Activated naive CD4-positive, alpha-beta T cell treated with anti-CD3 and anti-CD28 coated beads, Interleukin-2, amount 50 U/mL, for 16 hours (primary cell): Measurements from ENCODE around the gene FGB.
"Not testable (repeated sequence)": the region's sequence is repeated elsewhere in the genome, so short reads cannot be mapped to it uniquely, and the experiment has no call there.

Experiments used
- DNase-seq: peaks from one replicate; pipeline ENCODE4 v3.0.0-alpha.2; 2020

The FGB gene

DNA sequence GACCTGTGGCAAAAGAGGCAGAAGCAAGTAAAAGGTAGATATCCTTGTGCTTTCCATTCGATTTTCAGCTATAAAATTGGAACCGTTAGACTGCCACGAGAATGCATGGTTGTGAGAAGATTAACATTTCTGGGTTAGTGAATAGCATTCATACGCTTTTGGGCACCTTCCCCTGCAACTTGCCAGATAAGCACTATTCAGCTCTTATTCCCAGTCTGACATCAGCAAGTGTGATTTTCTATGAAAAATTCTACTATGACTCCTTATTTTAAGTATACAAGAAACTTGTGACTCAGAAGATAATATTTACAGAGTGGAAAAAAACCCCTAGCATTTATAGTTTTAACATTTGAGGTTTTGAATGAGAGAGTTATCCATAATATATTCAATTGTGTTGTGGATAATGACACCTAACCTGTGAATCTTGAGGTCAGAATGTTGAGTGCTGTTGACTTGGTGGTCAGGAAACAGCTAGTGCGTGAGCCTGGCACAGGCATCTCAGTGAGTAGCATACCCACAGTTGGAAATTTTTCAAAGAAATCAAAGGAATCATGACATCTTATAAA, 3.9 kb downstream of the FGB start:
- no peak for DNase-seq

DNA sequence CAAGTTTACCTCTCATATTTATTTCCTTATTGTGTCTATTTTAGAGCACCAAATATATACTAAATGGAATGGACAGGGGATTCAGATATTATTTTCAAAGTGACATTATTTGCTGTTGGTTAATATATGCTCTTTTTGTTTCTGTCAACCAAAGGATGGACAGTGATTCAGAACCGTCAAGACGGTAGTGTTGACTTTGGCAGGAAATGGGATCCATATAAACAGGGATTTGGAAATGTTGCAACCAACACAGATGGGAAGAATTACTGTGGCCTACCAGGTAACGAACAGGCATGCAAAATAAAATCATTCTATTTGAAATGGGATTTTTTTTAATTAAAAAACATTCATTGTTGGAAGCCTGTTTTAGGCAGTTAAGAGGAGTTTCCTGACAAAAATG, 6.2 kb downstream of the FGB start:
- DNase-seq: no peak

DNA sequence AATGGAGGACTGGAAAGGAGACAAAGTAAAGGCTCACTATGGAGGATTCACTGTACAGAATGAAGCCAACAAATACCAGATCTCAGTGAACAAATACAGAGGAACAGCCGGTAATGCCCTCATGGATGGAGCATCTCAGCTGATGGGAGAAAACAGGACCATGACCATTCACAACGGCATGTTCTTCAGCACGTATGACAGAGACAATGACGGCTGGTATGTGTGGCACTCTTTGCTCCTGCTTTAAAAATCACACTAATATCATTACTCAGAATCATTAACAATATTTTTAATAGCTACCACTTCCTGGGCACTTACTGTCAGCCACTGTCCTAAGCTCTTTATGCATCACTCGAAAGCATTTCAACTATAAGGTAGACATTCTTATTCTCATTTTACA, 6.8 kb downstream of the FGB start:
- no peak for DNase-seq

DNA sequence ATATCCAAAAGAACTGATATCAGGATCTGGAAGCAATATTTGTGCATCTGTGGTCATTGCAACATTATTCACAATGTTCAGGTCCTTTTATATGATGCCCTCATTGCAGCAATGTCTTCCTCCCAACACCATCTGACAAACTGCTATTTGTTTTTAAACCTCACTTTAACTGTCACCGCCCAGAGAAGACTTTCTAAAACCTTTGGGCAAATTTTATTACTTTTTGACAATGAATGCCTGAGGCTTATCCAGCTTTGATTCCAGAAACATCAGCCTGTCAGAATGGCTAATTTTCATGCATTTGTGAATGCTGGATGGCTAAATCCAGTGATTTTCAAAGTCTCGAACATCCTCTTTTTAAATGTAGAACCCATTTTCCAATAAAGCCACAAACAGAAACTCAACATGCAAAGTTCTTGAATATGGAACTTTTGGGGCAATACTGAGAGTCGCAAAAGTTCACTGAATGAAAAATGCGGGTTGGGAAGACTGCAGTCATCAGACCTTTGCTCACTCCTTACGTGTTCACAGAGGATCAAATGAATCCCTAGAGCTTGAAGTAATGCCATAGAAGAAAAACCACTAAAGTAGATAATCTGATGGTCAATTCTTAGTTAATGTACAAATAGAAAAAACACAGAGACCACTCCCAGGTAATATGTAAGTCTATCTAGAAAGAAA, 10.5 kb downstream of the FGB start:
- DNase-seq: no peak

DNA sequence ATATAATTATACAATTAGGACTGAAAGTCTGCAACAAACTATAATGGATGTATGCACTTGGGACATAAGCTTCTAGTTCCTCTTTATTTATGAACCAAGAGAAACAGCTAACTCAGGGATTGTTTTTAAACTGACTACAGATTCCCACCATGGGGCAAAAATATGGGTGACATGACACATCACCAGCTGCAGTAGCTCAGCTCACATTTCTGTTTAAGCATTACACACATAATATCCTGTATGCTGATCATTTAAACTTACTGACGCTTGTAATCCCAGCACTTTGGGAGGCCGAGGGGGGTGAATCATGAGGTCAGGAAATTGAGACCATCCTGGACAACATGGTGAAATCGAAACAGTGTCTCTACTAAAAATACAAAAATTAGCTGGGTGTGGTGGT, 11.5 kb downstream of the FGB start:
- no peak for DNase-seq

DNA sequence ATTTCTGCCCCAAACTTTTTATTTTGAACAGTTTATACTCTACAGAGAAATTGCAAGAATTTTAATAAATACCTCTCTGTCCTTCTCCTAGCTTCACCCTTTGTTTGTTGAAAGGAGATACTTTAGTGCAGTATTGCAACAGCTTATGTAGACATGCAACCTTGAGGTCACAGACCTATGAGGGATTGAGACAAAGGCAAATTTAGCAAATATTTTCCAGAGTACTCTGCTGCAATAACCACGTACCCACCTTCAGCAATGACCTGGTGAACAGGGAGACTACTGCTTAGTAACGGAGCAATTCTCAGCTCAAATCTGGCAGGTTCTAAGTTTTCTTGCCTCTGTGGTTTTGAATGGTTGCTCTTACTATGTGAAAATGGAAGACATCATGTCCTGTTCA, 14.5 kb downstream of the FGB start:
- DNase-seq: no peak

DNA sequence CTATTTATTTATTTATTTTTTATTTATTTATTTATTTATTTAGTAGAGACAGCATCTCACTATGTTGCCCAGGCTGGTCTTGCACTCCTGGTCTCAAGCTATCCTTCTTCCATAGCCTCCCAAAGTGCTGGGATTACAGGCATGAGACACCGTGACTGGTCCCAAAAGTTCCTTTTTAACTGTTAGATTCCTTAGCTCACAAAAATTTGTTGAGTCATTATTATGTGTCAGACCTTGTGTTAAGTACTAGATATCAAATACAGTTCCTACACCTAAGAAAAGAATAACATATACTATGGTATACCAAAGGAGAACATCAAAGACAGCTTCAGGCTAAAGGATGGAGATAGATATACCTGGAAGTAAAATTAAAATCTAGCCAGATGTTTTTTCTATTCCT, 16.1 kb downstream of the FGB start:
- DNase-seq: no peak

DNA sequence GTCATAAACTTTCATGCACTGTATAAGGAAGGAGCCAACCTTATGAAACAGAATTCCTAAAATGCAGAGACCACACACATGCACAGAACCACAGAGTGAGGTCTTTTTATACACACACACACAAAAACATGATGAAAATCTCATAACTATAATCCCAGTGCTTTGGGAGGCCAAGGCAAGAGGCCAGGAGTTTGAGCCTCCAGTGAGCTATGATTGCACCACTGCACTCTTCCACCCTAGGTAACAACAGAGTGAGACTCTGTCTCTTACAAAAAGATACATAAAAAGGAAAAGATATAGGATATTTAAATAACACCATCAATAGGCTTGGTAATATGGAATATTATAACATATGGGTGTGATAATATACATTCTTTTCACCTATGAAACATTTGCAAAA, 17.1 kb downstream of the FGB start:
- DNase-seq: no peak

DNA sequence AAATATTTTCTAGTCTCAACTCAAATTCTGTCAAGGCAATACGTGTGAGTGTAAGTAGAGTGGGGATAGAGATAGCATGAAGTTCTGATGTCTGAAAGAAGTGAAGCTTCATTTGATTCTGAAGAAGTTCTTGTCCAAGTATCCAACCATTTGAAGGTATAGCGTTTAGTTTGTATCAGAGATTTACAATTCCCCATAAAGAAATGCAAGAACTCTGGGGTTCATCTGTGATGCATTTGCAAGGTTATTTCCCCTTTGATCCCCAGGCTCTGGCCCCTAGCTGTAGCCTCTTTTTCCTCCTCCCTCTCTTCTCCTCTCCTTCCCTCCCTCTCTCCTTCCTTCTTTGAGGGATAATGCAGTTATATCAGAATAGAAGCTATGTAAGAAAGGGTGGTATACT, 19.9 kb downstream of the FGB start:
- no peak for DNase-seq

DNA sequence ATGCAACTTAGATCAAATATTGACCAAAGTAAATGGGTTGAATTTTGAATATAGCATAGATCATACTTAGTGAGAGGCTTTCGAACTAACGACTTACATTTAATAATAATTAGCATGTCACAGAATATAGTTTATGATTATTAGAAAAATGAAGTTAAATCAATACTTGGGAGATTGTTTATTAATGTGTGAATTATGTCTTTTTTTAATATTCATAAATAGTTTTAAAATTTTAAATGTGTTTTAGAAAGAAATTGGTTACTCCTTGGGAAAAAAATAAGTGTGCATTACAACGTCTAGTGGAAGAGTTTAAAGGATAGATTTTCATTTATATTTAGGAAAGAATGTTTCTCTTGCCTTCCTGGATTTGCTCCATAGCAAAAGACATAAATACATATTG, 20.4 kb downstream of the FGB start:
- no peak for DNase-seq

DNA sequence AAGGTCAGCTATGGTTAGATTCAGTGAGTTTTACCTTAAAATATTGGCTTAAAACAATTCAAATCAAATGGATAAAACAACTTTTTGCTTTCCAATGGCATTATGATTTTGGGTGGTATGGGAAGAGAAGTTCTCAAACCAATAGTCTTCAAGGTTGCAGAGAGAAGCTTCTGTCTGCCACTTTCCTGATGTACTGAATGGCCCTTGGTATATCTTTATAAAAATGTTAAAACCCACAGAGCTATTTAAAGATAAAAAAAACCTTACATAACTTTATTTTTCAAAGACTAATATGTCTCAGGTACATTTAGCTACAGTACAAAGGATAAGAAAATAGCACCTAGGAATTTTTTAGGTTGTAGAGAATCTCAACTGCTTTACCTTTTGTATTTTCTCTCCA, 20.9 kb downstream of the FGB start:
- DNase-seq: no peak

DNA sequence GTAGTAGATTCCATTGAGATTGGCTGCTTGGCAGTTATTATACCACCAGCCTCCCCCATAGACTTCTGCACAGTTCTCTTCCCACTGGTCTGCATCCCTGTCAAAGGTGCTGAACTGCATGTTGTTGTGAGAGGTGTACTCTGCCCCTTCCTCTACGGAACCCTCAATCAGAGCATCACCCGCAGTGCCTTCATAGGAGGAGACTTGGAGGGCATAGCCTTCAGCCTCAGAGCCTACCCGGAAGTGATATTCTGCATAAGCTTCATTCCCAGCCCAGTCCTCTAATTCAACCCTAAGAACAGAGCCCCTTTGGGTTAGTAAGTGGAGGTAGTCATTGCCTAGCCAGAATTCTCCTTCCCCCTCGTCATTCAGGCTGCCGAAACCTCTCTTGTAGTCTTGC, 21.4 kb downstream of the FGB start:
- no peak for DNase-seq

DNA sequence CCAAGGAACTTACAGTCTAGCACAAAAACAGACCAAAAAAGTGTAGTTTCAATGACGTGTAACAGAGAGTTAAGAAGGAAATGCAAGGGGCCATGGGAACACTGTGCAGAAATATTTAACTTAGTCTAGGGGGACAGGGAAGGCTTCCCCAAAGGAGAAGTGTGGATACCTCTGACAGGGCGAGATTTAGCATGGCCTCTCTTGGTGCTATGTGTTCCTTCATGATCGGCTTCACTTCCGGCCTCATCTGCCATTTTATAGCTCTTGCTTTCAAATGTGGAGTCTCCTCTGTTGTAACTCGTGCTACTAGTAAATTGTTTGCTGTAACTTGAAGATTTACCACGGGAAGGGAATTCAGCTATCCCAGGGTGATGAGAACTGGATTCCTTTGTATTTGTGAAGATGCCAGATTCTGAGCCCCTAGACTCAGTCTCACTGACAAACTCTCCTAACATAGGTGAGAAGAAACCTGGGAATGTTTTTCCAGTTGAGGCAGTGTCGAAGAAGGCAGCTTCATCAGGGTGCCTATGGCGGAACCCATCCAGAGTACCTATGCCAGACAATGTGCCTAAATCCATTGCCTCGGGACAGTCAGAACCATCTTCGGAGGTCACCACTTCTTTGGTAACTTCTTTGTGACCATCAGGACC, 22.7 kb downstream of the FGB start:
- DNase-seq: no peak

DNA sequence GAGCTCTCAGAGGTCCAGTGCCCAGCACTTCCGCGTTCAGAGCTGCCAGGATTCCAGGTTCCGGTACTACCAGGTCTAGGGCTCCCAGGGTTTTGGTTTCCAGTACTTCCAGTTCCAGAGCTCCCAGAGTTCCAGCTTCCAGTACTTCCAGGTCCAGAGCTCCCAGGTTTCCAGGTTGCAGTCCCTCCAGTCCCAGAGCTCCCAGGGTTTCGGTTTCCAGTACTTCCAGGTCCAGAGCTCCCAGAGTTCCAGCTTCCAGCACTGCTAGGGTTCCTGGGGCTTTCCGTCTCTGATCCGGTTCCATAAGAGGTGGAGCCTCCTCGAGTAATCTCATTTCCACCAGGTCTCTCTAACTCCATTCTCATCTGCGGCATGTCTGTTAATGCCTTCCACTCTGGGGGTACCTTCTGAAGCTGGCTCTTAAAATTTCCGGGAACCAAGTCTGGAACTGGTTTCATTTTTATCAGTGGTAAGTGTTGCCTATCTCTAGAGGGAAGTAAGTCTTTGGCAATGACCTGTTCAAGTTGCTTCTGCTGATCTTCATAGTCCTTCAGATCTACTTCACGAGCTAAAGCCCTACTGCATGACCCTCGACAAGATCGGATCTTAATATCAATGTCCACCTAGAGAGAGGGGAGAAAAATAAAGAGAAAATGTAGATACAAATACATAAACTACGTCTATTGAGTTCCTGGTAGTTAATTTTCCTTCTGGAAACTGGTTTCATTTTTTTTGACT, 23.7 kb downstream of the FGB start:
- DNase-seq: no peak

DNA sequence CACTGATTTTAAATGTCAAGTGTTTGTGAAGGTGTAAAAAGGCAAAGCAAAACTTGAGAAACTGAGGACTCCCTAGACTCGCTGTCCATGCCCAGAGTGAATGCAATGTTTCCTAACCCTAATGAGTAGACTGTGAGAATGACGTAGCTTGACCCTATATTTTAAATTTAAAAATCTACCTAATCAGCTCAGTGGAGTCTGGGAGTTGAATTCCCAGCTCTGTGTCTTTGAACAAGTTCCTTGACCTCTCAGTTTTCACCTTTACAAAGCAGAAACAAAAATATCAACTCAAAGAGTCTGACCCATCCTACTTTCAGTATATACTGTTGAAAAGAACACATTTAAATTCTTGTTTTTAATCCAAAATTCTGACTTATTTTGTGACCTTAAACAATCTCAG, 25.4 kb downstream of the FGB start:
- DNase-seq: no peak

DNA sequence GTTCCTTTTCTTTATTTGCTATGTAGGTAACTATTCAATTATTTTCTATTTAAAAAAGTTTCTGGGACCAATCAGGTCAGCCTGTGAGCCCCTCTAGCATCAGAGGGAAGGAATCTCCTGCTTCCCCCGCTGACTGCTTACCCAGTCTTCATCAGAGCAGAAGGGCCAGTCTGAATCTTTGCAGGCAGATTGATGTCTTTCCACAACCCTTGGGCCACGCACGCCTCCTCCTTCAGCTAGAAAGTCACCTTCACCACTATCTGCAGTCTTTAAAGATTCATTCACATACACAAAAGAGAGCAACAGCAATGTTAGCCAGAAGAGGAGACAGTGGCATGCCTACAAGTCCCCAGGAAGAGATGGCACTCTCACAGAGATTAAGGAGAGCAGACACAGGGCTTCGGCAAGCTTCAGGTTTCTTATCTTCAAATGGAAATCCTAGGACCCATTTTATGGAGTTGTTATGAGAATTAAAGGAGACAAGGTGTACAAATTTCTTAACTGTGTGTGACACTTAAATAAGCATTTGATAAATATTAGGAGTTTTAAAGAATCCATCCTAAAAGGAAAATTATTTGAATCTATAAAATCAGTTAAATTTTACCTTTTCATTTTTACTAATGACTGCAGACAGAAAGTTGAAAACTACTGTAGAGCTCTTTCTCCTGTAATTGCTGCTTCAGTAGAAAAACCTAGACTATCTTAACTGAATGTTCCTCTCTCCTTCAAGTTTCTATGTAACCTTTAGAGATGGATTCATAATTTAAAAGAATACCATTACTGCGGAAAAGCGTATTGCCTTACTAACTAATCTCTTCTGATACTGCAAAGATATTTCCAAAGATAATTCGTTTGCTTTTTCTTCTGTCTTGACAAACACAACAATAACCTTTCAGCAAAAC, 26.7 kb downstream of the FGB start:
- no peak for DNase-seq

DNA sequence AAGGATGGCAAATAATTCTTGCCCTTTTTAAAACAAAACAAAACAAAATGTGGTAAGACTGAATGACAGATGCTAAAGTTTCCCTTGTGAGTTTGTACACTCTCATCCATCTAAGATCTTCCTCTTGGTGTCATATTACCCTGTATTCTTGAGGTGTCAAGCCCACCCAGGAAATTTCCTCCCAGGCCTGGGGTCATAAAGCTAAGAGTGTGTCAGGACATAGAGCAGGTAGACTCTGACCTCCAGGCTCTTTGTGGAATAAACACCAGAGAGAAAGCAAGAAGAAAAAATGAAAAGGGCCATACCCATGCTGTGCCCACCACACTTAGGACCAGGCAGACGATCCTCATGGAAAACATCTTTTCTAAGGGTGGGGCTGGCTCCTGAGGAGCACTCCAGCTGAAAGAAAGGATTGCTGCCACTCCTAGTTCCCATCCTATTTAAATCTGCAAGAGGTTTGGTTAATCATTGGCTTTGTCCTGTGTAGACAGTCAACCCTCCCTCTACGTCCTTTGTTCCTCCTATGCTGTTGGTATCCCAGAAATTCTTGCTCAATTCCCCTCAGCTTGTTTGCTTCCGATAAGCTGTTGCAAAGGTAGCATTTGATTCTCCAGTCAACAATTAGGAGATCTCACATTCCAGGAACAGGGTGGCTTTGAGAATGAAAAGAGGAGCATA, 27.7 kb downstream of the FGB start, which contains the start of gene FGA:
Gene FGA, minus strand, starts transcription at position 414 of the 678 bp plus-strand sequence. Its CDS starts 55 bp downstream, at position 359.
- no peak for DNase-seq

DNA sequence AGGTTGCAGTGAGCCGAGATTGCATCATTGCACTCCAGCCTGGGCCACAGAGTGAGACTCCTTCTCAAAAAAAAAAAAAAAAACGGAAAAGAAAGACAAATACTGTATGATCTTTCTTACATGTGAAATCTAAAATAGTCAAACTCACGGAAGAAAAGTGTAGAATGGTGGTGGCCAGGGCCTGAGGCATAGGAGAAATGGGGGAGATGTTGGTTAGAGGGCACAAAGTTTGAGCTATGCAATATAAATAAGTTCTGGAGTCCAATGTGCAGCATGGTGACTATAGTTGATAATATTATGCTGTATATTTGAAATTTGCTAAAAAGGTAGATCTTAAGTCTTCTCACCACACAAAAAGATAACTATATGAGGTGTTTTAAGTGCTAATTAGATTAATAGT, 29.1 kb downstream of the FGB start:
- no peak for DNase-seq

DNA sequence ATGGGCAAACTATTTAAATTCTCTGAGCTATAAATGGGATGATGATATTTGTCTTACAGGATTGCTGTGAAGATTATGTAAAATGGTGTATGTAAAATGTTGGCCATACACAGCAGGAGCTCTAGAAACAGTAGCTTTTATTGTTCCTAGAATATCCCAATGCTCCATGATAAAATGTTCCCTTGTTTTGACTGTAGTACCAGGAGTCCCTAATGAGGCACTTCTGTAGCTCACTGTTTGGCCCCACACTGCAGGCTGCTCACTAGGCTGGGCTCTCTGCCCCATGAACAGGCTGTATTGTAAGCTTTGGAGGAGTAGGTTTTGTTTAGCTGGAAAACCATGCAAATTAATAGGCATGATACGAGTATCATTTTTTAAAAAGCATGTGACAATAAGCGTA, 31.1 kb downstream of the FGB start:
- no peak for DNase-seq

DNA sequence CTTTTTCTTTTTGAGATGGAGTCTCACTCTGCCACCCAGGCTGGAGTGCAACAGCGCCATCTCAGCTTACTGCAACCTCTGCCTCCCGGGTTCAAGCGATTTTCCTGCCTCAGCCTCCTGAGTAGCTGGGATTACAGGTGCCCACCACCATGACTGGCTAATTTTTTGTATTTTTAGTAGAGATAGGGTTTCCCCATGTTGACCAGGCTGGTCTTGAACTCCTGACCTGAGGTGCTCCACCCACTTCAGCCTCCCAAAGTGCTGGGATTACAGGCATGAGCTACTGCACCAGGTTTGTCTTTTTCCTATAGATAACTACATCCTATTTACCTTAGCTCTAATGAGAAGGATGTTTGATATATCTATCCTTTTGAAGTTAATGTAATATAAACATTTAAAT, 31.5 kb downstream of the FGB start:
- not testable (repeated sequence) for DNase-seq

DNA sequence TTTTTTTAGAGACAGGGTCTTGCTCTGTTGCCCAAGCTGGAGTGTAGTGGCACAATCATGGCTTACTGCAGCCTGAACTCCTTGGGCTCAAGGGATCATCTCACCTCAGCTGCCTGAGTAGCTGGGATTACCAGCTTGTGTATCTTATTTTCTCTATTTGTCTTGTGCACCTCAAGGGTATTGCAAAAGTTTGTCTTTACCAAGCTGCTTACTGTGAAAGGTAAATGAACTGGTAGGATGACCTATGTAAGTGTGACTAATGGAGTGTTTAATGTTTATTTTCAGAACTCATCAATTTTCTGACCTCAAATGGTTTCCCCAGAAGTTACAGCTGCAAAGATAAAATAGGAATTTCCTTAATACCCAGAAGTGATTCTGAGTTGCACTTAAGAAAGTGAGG, 33.0 kb downstream of the FGB start:
- DNase-seq: no peak

DNA sequence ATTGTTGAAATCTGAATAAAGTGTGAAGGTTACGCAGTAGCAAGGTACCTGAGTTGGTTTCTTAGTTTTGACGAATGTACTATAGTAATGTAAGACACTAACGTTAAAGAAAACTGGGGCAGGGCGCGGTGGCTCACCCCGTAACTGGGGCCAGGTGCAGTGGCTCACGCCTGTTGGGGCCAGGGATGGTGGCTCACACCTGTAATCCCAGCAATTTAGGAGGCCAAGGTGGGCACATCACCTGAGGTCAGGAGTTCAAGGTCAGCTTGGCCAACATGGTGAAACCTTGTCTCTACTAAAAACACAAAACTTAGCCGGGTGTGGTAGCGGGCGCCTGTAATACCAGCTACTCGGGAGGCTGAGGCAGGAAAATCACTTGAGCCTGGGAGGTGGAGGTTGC, 34.5 kb downstream of the FGB start:
- DNase-seq: not testable (repeated sequence)
